Upper lobe of left lung (tissue), 6 donors: ENCODE results near the gene C6orf47. TPM values are rescaled to one million over a fixed set of nuclear protein-coding genes. Genes with fewer than 3 reads are reported as not detected.

Experiments
- ATAC-seq, 2 donors: fragments of 200-7000 bp; cut with Tn5 transposase; one replicate each; pipeline ENCODE4 v1.9.1; 2022; ENCODE audit warnings: mild to moderate bottlenecking in 2 of 2, moderate library complexity in 2 of 2; ENCODE audit not compliant: low FRiP score in 2 of 2
- DNase-seq, 2 donors: peaks; one replicate each; pipeline ENCODE4 v3.0.0-alpha.2; 2019 to 2020
- H3K27ac ChIP-seq, 4 donors: fragments of 200-600 bp; sonication (generic); one replicate each; pipeline ENCODE4 v1.5.1; 2016 to 2019
- H3K27me3 ChIP-seq, 4 donors: fragments of 200-600 bp; sonication (generic); one replicate each; pipeline ENCODE4 v1.5.1; 2017 to 2019
- H3K36me3 ChIP-seq, 4 donors: fragments of 200-600 bp; sonication (generic); one replicate each; pipeline ENCODE4 v1.5.1; 2016 to 2019
- H3K4me1 ChIP-seq, 4 donors: fragments of 200-600 bp; sonication (generic); one replicate each; pipeline ENCODE4 v1.5.1; 2018 to 2019
- H3K4me3 ChIP-seq, 4 donors: fragments of 200-600 bp; sonication (generic); one replicate each; pipeline ENCODE4 v1.5.1; 2017 to 2019; ENCODE audit warnings: mild to moderate bottlenecking in 2 of 4, moderate library complexity in 1 of 4
- H3K9me3 ChIP-seq, 4 donors: fragments of 200-600 bp; sonication (generic); one replicate each; pipeline ENCODE4 v1.5.1; 2018 to 2019
- EP300 ChIP-seq, 4 donors: sonication (generic); formaldehyde crosslinking; IDR thresholded peaks; one replicate each; pipeline ENCODE4 v1.5.1; 2017; ENCODE audit warnings: antibody characterized with exemption in 4 of 4, control low read depth in 2 of 4
- POLR2A ChIP-seq, 4 donors: fragments of 450-650 bp; IDR thresholded peaks; one replicate each; pipeline ENCODE4 v1.5.1; 2016 to 2017; ENCODE audit warnings: antibody characterized with exemption in 4 of 4, mild to moderate bottlenecking in 2 of 4
- POLR2AphosphoS5 ChIP-seq, 2 donors: sonication (generic); formaldehyde crosslinking; IDR thresholded peaks; one replicate each; pipeline ENCODE4 v1.5.1; 2017; ENCODE audit warnings: antibody characterized with exemption in 2 of 2
- WGBS, 2 donors: methylation state at CpG; one replicate each; pipeline ENCODE4 v1.1.5; 2017 to 2018; 5-methylcytosine and 5-hydroxymethylcytosine counted together
- total RNA-seq, 6 donors: library from RNA; depleted of rRNA in 4 of 6; stranded (reverse); fragments of >200 nt in 4 of 6; gene quantifications; one replicate each; pipeline versions ENCODE4 v1.1.0 to v1.2.1, GENCODE V29; 2016 to 2021
- TF ChIP-seq, protein P1 (sequence below), 6 experiments: fragments of 450-650 bp in 4 of 6; fragments of 200-600 bp in 2 of 6; sonication (generic) in 2 of 6; IDR thresholded peaks; one replicate each; pipeline ENCODE4 v1.5.1; 2016 to 2019; ENCODE audit warnings: antibody characterized with exemption in 6 of 6
- donor health status: DM: no; HTN: no; CAD: no; lungs with moderate emphysema.
- donor health status: DM: no; HTN: yes; CAD: no; lungs with severe emphysema.

C6orf47 gene
- total RNA-seq, 6 donors from 2014 or later = 25.0 to 30.1 (median 28.4) TPM

DNA sequence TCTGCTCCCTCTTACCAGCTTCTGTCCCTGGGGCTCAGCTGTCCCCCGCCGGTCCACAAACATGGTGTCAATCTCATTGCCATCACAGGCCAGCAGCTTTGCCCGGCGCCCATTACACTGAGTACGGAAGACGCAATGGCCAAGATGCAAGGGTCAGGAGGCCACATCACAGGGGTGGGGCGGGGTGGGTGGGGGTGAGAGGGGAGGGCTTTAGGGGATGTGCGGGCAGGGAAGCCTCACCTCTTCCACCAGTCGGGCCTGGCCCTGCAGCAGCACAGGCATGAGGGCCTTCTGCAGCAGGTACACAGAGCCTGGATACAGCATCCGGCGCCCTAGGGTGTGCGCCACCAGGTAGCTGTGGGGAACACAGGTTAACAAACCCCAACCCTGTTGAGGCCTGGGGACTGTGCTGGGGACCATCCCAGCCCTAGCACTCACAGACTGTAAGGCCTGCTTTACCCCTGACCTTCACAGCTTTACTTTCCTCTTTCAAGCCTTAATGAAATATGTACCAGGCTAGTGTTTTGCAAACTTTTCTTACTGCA is 31.1 kb upstream of the C6orf47 start:
- ATAC-seq (no peak), DNase-seq (no peak)
- H3K27me3 ChIP-seq = no peaks in the 10 kb centered on the region
- no peak for TF ChIP-seq EP300 (IDR thresholded peaks at IDR 0.05)
- TF ChIP-seq, protein P1, sequence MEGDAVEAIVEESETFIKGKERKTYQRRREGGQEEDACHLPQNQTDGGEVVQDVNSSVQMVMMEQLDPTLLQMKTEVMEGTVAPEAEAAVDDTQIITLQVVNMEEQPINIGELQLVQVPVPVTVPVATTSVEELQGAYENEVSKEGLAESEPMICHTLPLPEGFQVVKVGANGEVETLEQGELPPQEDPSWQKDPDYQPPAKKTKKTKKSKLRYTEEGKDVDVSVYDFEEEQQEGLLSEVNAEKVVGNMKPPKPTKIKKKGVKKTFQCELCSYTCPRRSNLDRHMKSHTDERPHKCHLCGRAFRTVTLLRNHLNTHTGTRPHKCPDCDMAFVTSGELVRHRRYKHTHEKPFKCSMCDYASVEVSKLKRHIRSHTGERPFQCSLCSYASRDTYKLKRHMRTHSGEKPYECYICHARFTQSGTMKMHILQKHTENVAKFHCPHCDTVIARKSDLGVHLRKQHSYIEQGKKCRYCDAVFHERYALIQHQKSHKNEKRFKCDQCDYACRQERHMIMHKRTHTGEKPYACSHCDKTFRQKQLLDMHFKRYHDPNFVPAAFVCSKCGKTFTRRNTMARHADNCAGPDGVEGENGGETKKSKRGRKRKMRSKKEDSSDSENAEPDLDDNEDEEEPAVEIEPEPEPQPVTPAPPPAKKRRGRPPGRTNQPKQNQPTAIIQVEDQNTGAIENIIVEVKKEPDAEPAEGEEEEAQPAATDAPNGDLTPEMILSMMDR (IDR thresholded peaks at IDR 0.05) = no peak
- TF ChIP-seq POLR2A (IDR thresholded peaks at IDR 0.05) = no peak
- TF ChIP-seq POLR2AphosphoS5 (IDR thresholded peaks at IDR 0.05) = no peak
- H3K4me3 ChIP-seq = no peak overlapping the region
- H3K9me3 ChIP-seq = no peaks in the 10 kb centered on the region
- WGBS, 2 donors = 97 to 98% methylated on average over 10 to 12 of the region's 12 CpGs
- H3K4me1 ChIP-seq = no peaks in the 10 kb centered on the region
- H3K36me3 ChIP-seq = peaks cover 21 to 99% (median 88%) of the 10 kb centered on the region in 4 donors
- H3K27ac ChIP-seq = no peak overlapping the region

DNA sequence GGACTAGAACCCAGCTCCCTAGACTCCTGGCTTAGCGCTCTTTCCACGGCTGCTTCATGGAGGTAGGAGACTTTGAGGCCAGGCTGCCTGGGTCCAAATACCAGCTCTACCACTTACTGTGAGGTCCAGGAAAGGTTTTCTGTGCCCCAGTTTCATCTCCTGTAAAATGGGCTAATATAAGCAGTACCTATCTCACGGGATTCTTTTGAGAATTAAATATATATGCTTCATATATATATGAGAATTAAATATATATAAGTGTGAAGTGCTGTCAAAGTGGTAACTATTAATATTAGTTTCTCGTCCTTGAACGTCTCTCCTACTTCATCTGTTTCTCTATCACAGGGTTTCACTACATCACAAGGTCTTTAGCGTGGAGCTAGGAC is 30.5 kb upstream of the C6orf47 start:
- DNase-seq (no peak), ATAC-seq (no peak)
- Histone ChIP-seq H3K4me1 (no peaks in the 10 kb centered on the region), H3K9me3 (no peaks in the 10 kb centered on the region), H3K4me3 (no peak overlapping the region), H3K36me3 (peaks cover 21 to 99% (median 90%) of the 10 kb centered on the region in 4 donors), H3K27ac (peak overlapping the region in 1 of 4 donors; percentile 10), H3K27me3 (no peaks in the 10 kb centered on the region)
- TF ChIP-seq POLR2AphosphoS5 (IDR thresholded peaks at IDR 0.05) (no peak), POLR2A (IDR thresholded peaks at IDR 0.05) (no peak), EP300 (IDR thresholded peaks at IDR 0.05) (no peak)
- TF ChIP-seq, protein P1 (IDR thresholded peaks at IDR 0.05) = no peak
- 87 to 90% methylated on average over 6 of the region's 6 CpGs for WGBS, 2 donors

DNA sequence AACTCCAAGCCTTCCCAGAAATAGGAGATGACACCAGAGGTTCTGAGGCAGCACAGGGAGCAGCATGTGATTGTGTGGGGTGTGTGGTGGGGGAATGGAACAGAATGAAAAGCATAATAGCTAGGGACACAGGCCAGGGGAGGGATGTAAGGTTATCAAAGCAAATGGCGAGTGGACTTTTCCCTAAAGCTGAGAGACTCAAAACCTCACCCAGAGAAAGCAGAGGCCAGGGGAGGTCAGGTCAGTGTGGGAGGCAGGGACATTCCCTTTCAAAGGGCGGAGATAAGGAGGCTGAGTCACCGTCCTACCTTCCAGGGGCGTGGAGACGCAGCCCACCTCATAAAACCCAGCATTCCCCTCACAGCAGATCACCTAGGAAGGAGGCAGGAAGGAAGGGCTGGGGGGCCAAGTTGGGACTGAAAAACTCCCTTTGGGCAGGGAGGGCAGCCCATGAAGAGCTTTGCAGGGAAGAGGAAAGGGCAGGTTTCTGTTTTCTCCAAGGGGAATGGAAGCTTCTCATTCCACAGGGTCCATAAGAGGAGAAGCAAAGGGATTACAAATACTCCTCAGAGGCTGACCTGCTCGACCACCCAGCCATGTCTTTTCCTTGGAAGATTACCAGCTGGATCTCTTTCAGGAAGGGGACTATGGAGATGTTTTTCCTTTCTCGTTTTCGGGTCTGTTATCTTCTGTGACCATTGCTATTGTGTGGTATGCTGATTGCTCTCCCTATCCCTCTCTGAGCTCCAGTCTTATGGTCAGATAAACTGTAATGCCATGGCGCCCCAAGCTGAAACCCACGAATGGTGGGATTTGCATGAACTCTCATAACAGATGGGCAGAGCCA is 29.9 kb upstream of the C6orf47 start:
- WGBS, 2 donors = 73 to 76% methylated on average over 10 of the region's 10 CpGs
- TF ChIP-seq EP300 (IDR thresholded peaks at IDR 0.05) (no peak), POLR2AphosphoS5 (IDR thresholded peaks at IDR 0.05) (no peak), POLR2A (IDR thresholded peaks at IDR 0.05) (no peak)
- TF ChIP-seq, protein P1 (IDR thresholded peaks at IDR 0.05) = no peak
- Histone ChIP-seq H3K4me3 (no peak overlapping the region), H3K9me3 (no peaks in the 10 kb centered on the region), H3K27ac (peak overlapping the region in 1 of 4 donors; percentile 10), H3K36me3 (peaks cover 21 to 99% (median 84%) of the 10 kb centered on the region in 4 donors), H3K4me1 (no peaks in the 10 kb centered on the region), H3K27me3 (no peaks in the 10 kb centered on the region)
- no peak for ATAC-seq
- no peak for DNase-seq

DNA sequence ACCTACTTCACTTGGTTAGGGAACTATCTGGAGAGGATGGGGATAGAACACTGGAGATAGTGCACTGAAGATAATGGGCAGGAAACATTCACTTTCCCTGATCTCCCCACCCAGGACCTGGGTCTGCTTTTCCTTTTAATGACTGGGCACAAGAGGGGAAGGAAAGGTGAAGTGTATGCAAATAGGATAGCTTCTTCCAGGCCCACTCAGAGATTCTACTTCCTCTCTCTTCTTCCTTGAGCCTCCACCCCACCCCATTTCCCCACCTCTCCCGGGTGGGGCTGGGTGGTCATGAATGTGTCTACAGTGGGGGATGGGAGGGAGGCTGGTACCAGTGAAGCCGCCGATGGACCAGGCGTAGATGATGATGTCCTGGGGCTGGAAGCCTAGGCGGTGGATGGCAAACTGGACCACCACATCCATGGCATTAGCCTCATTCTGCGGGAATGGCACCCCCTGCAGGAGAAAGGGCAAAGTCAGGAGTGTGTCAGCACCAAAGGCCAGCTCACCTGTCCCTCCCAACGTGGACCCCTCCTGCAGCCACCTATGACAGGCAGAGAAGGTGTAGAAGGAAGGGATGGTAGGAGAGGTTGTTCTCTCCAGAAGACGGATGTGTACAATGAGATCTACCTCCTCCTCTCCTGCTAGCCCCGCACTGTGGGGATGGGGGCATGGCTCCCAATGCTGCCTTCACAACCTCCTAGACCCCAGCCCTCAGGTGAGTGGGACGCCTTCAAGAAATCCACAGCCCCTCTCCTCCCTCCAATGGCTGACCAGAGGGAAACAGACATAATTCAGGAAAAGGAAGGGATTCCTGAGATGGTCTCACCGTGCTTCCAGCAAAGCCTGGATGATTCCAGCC is 28.9 kb upstream of the C6orf47 start:
- DNase-seq = no peak
- H3K36me3 ChIP-seq = peaks cover 17 to 94% (median 75%) of the 10 kb centered on the region in 4 donors
- H3K4me3 ChIP-seq = no peak overlapping the region
- H3K4me1 ChIP-seq = no peaks in the 10 kb centered on the region
- H3K27ac ChIP-seq = no peak overlapping the region
- TF ChIP-seq, protein P1 (IDR thresholded peaks at IDR 0.05) = peak in 2 of 6 experiments; percentile 9 to 11
- TF ChIP-seq EP300 (IDR thresholded peaks at IDR 0.05) = no peak
- TF ChIP-seq POLR2A (IDR thresholded peaks at IDR 0.05) = no peak
- TF ChIP-seq POLR2AphosphoS5 (IDR thresholded peaks at IDR 0.05) = no peak
- H3K27me3 ChIP-seq = no peaks in the 10 kb centered on the region
- WGBS, 2 donors = 66 to 75% methylated on average over 7 to 11 of the region's 11 CpGs
- ATAC-seq = no peak
- H3K9me3 ChIP-seq = no peaks in the 10 kb centered on the region
